Measurements from ENCODE around the gene A3GALT2.

GRCh38 chr1:33296824-33297223 lies 24.1 kb downstream of the A3GALT2 start:
- TF ChIP-seq CTCF (IDR thresholded peaks at IDR 0.05; ENCODE audit: poor library complexity, severe bottlenecking) (no peak), POLR2AphosphoS5 (IDR thresholded peaks at IDR 0.05) (no peak), EP300 (conservative IDR thresholded peaks at IDR 0.05; ENCODE audit: poor library complexity, severe bottlenecking) (no peak), EZH2 (IDR thresholded peaks at IDR 0.05; ENCODE audit: borderline replicate concordance, insufficient read depth, low read length, poor library complexity, severe bottlenecking) (no peak)
- TF ChIP-seq, protein P1, sequence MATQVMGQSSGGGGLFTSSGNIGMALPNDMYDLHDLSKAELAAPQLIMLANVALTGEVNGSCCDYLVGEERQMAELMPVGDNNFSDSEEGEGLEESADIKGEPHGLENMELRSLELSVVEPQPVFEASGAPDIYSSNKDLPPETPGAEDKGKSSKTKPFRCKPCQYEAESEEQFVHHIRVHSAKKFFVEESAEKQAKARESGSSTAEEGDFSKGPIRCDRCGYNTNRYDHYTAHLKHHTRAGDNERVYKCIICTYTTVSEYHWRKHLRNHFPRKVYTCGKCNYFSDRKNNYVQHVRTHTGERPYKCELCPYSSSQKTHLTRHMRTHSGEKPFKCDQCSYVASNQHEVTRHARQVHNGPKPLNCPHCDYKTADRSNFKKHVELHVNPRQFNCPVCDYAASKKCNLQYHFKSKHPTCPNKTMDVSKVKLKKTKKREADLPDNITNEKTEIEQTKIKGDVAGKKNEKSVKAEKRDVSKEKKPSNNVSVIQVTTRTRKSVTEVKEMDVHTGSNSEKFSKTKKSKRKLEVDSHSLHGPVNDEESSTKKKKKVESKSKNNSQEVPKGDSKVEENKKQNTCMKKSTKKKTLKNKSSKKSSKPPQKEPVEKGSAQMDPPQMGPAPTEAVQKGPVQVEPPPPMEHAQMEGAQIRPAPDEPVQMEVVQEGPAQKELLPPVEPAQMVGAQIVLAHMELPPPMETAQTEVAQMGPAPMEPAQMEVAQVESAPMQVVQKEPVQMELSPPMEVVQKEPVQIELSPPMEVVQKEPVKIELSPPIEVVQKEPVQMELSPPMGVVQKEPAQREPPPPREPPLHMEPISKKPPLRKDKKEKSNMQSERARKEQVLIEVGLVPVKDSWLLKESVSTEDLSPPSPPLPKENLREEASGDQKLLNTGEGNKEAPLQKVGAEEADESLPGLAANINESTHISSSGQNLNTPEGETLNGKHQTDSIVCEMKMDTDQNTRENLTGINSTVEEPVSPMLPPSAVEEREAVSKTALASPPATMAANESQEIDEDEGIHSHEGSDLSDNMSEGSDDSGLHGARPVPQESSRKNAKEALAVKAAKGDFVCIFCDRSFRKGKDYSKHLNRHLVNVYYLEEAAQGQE (IDR thresholded peaks at IDR 0.05; ENCODE audit: borderline replicate concordance), result no peak
